Measurements from ENCODE around the gene TMEM14C.
"Not testable (repeated sequence)": the region's sequence is repeated elsewhere in the genome, so short reads cannot be mapped to it uniquely, and the experiment has no call there.

DNA sequence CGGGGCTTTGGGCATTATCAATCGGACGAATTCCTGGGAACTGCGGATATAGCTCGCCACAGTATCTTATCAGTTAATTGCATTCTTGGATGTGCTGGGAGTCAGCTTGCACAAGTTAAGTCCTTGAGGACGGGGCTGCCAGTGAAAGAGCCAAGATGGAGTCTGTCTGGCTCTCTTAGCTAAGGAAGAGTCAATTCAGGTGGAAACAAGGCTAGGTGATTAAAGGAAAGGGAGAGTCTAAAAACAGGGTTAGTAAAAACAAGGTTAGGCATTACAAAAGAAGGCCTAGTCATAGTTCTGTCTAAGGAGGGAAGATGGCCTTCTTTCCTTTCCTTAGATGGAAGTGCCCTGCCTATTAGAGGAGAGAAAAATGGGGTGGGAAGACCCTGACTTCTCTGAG lies 27.7 kb downstream of the TMEM14C start:
- TF ChIP-seq EZH2 (IDR thresholded peaks at IDR 0.05; ENCODE audit: borderline replicate concordance, insufficient read depth, low read length, poor library complexity, severe bottlenecking): not testable (repeated sequence)
- TF ChIP-seq, protein P1, sequence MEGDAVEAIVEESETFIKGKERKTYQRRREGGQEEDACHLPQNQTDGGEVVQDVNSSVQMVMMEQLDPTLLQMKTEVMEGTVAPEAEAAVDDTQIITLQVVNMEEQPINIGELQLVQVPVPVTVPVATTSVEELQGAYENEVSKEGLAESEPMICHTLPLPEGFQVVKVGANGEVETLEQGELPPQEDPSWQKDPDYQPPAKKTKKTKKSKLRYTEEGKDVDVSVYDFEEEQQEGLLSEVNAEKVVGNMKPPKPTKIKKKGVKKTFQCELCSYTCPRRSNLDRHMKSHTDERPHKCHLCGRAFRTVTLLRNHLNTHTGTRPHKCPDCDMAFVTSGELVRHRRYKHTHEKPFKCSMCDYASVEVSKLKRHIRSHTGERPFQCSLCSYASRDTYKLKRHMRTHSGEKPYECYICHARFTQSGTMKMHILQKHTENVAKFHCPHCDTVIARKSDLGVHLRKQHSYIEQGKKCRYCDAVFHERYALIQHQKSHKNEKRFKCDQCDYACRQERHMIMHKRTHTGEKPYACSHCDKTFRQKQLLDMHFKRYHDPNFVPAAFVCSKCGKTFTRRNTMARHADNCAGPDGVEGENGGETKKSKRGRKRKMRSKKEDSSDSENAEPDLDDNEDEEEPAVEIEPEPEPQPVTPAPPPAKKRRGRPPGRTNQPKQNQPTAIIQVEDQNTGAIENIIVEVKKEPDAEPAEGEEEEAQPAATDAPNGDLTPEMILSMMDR (IDR thresholded peaks at IDR 0.05; ENCODE audit: poor library complexity, severe bottlenecking): not testable (repeated sequence)

Data from neural cell (in vitro differentiated cells).